Measurements from ENCODE around the gene CASS4.
A peak's percentile ranks its signal among the peaks of the same experiment; 100 is the strongest.
"Not testable (repeated sequence)": the region's sequence is repeated elsewhere in the genome, so short reads cannot be mapped to it uniquely, and the experiment has no call there.

The CASS4 gene

GRCh38 chr20:56392132-56392880 lies 19.8 kb upstream of the CASS4 start, which contains the start of the genes AURKA and CSTF1:
AURKA (minus strand) TSS chr20:56392215; CDS start chr20:56388197, 4,018 bp downstream.
CSTF1 (plus strand) TSS chr20:56392645; CDS start chr20:56395553, 2,908 bp downstream.
- peak; percentile 93 for FAIRE-seq

- no peak for FAIRE-seq
Observed at GRCh38 chr20:56392881-56393482, 19.1 kb upstream of the CASS4 start.

GRCh38 chr20:56393653-56394052 lies 18.4 kb upstream of the CASS4 start:
- no peak for FAIRE-seq

GRCh38 chr20:56395166-56395565 lies 16.9 kb upstream of the CASS4 start:
- FAIRE-seq: no peak

- peak; percentile 68 for FAIRE-seq
Observed at GRCh38 chr20:56400001-56400640, 11.9 kb upstream of the CASS4 start.

GRCh38 chr20:56403465-56403864 lies 8.6 kb upstream of the CASS4 start:
- FAIRE-seq: no peak

GRCh38 chr20:56405356-56405755 lies 6.7 kb upstream of the CASS4 start:
- not testable (repeated sequence) for FAIRE-seq

GRCh38 chr20:56406910-56407309 lies 5.2 kb upstream of the CASS4 start:
- FAIRE-seq: no peak

- no peak for FAIRE-seq
Observed at GRCh38 chr20:56409521-56409920, 2.5 kb upstream of the CASS4 start.

- no peak for FAIRE-seq
Observed at GRCh38 chr20:56409956-56410355, 2.1 kb upstream of the CASS4 start.

- not testable (repeated sequence) for FAIRE-seq
Observed at GRCh38 chr20:56411287-56411686, 773 bp upstream of the CASS4 start.

- FAIRE-seq: no peak
Observed at GRCh38 chr20:56412473-56412790, 372 bp downstream of the CASS4 start.

GRCh38 chr20:56412949-56413348 lies 889 bp downstream of the CASS4 start:
- no peak for FAIRE-seq

- no peak for FAIRE-seq
Observed at GRCh38 chr20:56414842-56415765, 3.0 kb downstream of the CASS4 start.

- FAIRE-seq: no peak
Observed at GRCh38 chr20:56417402-56417801, 5.3 kb downstream of the CASS4 start.

- FAIRE-seq: no peak
Observed at GRCh38 chr20:56417911-56418310, 5.9 kb downstream of the CASS4 start.

- FAIRE-seq: no peak
Observed at GRCh38 chr20:56418385-56418861, 6.4 kb downstream of the CASS4 start.

- FAIRE-seq: no peak
Observed at GRCh38 chr20:56420028-56420427, 8.0 kb downstream of the CASS4 start.

- FAIRE-seq: no peak
Observed at GRCh38 chr20:56420940-56421688, 9.1 kb downstream of the CASS4 start.

GRCh38 chr20:56422076-56422823 lies 10.2 kb downstream of the CASS4 start:
- FAIRE-seq: no peak

GRCh38 chr20:56422824-56423189 lies 10.7 kb downstream of the CASS4 start:
- FAIRE-seq: no peak
